Left forelimb (tissue), 1 donor: ENCODE data around the gene BTBD2.
"Not testable (repeated sequence)": the region's sequence is repeated elsewhere in the genome, so short reads cannot be mapped to it uniquely, and the experiment has no call there.

ENCODE experiments used
- DNase-seq: peaks from one replicate; pipeline ENCODE4 v3.0.0-alpha.2; 2018; ENCODE audit warnings: low spot score

BTBD2 gene

DNA sequence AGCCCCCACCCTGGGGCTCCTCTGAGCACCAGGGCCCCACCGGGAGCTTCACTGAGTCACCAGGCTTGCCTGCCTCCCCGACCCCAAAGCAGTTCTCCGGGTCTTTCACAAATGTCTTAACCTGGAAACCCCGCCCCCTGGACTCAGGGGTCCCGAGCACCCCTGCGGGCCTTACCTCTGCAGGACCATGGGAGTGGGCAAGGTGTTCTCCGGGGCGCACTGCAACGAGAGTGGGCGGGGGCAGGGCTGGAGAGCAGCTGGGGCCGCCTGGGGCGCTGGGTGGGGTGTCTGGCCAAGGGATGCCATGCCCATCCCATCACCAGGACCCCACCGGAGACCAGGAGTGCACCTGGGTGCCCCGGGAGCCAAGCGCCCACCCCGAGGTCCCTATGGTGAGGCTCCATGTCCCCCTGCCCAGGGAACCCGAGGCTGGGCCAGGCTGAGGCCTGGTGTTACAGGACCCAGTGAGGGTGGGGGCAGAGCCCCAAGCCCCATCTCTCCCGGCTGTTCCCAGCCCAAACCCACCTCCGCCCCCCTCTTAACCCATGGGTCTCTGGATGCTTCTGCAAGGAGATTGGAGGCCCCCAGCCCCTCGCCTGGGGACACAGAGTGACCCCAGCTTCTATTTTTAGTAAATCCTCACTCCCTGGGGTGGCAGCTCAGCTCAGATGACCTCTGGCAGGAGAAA lies 24.6 kb upstream of the BTBD2 start:
- no peak for DNase-seq

DNA sequence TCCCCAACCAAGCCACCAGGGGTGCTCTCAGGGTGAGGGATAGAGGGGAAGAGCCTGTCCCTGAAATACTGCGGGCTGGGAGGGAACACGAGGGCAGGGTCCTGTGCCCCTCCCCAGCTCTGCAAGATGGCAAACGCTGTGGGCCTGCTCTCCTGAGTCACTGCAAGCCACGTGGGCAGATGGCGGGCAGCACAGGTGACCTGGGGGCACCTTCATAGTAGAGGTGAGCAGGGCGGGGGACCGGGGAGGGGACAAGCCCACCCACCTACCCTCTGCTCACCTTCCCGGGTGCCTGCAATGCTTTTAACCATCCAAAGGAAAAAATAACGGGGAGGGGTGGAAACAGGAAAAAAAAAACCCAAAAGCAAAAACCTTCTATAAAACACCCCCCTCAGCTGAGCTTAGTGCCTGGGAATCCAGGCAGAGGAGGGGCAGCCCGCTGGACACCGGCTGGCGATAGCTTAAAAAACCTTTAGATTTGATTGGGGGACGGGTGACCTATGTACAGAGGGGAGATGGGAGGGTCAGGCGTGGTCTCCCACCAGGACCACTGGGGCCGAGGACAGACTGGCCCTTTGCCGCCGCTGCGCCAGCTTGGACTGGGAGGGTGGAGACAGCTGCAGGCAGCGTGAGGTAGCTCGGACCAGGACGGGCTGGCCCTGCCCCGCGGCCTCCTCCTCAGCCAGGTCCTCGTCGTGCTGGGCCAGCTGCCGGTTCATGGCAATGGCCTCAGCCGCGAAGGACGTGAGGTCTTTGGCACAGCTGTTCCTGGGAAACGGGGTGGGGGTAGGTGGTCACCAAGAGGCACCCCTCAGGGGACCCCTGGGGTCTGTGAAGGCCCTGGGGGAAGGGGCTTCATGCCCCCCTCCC lies 23.8 kb upstream of the BTBD2 start:
- peak; percentile 52 for DNase-seq

DNA sequence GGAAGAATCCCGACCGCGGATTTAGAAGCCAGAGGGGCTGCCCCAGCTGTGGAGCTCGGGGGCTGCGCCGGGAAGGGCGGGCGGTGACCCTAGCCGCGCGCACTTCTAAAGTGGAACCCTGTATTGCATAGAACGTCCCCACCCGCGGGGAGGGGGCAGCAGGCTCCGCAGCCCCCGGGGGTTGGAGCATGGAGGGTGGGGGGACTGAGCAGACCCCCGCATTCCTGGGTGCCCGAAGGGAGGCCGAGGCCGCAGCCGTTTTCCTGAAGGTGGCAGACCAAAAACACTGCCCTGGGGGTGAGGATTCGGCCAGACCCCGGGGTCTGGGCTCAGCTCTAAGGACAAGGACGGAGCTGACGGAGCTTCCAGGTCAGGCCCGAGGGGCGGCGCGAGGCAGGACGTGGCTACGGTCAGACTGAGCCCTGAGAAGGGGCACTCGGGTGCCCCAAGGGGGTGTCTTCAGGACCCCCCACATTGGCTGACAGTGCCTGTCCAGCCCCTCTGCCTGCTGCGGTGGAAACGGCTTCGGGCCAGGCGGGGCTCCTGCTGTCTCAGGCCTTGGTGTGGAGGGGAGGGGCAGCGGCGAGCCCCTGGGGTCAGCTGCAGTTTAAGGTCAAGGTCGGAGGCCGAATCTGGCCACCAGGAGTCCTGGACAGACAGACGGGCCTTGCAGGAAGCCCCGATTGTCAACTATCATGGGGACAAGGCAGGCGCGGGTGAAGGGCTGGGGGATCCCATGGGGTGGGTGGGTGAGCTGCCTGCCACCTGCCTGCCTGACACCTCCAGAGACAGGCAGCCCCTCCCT lies 23.0 kb upstream of the BTBD2 start:
- peak; percentile 46 for DNase-seq

DNA sequence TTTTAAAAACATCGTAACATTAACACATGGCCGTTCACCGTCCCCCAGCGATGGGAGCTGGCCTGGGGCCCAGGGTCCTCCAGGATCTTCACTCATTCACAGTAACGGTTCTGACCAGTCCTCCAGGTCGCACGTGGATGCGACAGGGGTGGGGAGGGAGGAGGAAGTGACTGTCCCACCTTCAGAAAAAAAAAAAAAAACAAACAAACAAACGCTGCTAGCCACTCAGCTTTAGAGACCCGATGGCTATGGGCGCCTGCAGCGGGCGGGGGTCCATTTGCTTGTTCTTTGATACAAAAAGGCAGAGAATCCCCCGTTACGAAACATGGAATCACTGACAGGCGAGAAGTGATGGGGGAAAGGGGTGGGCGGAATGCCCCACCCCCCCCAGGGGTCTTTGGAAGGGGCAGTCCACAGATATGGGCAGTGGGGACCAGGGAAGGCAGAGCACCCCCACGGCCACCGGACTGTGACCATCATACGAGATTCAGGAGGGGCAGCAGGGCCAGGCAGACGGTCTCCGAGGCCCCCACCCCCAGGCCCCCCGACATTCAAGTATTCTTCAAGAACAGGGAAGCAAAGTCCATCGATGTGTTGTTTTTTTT lies 22.2 kb upstream of the BTBD2 start:
- DNase-seq, result peak; percentile 56

DNA sequence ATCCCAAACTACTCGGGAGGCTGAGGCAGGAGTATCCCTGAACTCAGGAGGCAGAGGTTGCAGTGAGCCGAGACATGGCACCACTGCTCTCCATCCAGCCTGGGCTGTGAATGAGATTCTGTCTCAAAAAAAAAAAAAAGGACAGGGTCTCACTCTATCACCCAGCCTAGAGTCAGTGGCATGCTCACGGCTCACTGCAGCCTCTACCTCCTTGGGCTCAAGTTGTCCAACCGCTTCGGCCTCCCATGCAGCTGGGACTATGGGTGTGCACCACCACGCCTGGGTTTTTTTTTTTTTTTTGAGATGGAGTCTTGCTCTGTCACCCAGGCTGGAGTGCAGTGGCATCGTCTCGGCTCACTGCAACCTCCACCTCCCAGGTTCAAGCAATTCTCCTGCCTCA lies 20.9 kb upstream of the BTBD2 start:
- no peak for DNase-seq

DNA sequence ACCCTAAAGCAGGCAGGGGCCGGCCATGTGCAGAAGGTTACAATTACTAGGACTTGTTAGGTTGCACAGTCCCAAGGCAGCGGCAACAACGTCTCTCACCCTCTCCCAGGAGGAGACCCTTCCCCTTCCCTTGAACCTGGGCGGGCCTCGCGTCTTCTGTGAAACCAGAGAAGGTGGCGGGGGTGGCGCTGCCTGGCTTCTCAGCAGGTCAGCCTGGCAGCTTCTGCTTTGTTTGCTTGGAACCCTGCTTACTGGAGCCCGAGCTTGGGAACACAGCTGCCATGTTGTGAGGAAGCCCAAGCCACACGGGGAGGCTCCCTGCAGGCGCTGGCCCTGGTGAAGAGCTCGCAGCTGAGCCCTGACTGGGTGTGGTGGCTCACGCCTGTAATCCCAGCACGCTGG lies 20.1 kb upstream of the BTBD2 start:
- peak; percentile 44 for DNase-seq

DNA sequence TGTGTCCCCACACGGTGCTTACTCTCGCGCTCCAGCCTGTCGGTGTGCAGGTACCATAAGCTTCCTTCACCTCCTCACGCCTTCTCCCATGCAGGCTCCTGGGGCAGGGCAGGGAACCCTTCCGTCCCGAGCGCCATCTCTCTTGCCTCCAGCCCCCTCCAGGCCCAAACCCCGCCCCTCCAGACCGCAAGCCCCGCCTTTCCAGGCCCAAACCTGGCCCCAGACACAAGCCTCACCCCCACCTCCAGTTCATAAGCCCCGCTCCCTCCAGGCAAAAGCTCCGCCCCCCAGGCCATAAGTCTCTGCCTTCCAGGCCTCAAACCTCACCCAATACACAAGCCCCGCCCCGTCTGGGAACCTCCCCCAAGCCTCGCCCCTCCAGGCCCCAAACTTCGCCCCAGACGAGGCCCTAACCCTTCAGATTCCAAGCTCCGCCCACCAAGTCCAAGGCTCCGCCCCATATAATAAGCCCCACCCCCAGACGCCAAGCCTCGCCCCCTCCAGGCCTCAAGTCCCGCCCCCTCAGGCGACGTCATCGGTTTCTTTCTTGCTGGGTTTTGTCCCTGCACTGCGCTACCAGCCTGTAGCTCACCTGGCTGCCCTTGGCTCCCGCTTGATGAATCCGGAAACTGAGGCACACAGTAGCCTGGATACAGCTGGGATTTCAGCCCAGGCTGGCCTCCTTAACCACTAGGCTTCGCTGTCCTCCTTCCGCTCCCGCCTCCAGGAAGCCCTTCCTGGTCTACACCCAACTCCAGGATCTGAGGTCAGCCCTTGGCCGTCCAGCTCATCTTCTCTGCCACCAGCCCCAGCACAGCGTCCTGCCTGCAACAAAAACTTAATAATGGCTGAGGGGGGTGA lies 19.4 kb upstream of the BTBD2 start:
- peak; percentile 47 for DNase-seq

DNA sequence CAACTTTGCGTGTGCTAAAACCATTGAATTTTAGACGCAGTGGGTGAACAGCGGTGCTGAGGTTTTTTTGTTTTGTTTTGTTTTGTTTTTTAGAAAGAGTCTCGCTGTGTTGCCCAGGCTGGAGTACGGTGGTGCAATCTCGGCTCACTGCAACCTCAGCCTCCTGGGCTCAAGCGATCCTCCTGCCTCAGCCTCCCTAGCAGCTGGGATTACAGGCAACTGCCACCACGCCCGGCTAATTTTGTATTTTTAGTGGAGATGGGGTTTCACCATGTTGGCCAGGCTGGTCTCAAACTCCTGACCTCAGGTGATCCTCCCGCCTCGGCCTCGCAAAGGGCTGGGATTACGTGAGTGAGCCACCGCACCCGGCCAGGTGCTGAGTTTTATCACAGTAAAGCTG lies 18.7 kb upstream of the BTBD2 start:
- DNase-seq, result not testable (repeated sequence)

DNA sequence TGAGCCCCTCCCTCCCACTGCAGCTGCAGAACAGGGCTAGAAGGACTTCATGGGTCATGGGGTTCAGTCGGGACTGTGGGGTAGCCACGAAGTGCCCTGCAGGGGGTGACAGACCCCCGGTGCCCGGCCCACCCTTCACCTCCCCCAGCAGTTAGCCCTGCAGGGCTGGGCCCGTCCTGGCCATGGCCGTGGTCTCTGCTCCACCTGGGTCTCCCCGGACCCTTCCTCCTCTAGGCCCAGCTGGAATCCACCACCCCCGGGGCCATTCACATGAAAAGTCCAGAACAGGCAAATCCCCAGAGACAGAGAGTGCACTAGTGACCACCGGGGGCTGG lies 18.3 kb upstream of the BTBD2 start:
- DNase-seq, result no peak

DNA sequence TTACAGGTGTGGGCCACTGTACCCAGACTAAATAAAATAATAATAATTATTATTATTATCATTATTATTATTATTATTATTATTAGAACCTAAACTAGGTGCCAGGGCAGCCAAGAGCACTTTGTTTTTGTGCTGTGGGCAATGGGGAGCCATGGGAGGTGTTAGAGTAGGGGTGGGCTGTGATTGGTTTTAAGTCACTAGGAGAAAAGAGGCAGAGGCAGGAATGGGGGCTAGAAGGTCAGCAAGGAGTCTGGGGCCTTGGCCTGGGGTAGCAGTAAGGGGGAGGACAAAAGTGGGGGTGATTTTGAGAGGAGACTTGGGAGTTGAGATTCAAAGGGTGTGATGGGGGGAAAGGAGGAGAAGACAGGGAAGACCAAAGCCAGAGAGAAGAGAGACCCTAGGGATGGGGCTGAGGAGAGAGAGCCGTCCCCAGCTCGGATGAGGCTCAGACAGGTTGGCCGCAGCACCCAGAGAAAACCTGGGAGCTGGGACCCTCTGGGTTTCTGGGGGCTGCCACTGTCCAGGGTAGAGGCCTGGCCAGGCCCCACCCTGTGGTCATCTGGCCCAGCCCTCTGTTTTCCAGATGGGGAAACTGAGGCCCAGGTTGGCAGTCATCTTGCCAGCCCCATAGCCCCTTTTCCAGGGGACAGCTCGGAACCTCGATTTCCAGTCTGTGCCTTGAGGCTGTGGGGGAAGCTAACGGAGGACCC lies 17.8 kb upstream of the BTBD2 start:
- DNase-seq, result no peak

DNA sequence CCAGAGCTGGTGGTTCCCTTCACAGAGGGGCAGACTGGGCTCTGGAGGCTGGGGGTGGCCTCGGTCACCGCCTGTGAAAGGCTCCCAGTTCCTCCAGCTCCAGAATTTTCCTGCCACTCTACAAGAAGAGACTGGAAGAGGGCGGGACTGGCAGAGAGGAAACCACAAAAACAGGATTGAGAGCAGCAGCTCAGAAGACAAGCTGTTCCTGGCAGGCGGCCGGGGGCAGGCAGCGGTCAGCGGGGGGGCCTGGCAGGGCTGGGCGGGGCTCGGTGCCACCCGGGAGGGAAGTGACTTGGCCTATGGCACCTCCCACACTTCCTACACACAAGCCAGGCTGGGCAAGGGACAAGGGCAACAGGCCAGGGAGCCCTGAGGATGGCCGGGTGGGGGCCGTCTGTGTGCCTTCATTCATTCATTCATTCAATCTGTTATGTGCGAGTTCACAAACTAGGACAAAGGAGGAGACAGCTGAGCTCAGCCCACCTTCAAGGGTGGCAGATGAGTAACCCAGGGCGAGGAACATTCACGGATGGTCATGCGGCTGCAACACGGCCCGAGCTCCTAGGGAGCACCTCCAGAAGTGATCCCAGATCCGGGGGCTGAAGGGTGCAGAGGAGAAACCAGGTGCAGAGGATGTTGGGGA lies 16.9 kb upstream of the BTBD2 start:
- DNase-seq, result peak; percentile 95

DNA sequence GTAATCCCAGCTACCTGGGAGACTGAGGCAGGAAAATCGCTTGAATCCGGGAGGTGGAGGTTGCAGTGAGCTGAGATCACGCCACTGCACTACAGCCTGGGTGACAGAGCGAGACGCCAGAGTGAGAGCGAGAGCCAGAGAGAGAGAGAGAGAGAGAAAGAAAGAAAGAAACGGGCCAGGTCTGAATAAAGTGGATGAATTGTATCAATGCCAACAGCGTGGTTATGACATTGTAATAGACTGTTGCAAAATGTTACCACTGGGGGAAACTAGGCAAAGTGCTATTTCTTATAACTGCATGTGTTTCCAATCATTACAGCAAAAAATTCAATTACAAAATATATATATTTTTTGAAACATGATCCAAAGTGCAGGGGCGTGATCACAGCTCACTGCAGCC lies 11.8 kb upstream of the BTBD2 start:
- no peak for DNase-seq

DNA sequence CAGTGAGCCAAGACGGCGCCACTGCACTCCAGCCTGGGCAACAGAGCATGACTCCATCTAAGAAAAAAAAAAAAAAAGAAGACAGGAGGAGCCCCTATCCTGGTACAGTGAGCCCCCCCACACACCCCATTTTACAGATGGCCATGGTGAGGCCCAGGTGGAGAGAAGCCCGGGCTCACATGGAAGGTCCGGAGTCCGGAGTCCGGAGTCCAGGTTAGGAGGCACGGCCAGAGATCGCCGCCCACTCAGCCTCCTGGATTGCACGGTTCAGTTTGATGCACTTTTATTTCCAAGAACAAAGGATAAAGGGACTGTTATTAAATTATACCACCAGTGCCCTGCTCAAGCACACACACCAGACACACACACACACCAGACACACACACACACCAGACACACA lies 11.3 kb upstream of the BTBD2 start:
- no peak for DNase-seq

DNA sequence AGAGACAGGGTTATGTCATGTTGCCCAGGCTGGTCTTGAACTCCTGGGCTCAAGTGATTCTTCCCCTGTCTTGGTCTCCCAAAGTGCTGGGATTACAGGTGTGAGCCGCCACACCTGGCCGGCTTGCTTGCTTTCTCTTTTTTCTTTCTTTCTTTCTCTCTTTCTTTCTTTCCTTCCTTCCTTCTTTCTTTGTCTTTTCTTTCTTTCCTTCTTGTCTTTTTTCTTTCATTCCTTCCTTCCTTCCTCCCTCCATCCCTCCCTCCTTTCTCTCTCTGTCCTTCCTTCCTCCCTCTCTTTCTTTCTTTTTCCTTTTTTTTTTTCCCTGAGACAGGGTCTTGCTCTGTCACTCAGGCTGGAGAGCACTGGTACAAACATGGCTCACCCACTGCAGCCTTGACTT lies 6.8 kb upstream of the BTBD2 start:
- no peak for DNase-seq

DNA sequence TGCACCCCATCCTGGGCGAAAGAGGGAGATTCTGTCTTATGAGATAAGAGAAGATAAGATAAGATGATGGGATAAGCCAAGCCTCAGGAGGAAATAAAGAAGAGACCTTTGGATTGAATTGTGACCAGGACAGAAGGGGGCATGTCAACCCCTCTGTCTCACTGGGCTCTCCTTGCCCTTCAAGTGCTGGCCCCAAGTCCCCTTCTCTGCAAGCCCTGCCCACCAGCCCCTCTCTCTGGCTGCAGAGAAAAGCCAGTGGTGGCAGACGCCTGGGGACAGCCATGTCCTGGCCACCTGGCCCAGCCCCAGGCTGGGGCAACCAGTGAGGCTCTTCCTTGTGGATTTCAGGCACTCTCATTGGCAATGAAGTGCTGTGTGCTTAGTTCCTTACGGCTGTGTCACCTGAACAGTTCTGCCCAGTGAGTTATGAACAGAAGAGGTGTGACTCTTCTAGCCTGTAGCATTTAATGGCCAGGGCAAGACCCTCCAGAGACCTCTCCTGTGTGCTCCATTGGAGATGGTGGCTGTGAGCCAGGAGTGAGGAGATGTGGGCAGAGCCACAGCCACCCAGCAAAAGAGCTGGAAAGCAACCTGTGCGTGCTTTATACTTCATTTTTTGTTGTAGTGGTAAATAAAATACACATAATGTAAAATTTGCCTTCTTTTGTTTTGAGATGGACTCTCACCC lies 6.1 kb upstream of the BTBD2 start:
- DNase-seq, result no peak

DNA sequence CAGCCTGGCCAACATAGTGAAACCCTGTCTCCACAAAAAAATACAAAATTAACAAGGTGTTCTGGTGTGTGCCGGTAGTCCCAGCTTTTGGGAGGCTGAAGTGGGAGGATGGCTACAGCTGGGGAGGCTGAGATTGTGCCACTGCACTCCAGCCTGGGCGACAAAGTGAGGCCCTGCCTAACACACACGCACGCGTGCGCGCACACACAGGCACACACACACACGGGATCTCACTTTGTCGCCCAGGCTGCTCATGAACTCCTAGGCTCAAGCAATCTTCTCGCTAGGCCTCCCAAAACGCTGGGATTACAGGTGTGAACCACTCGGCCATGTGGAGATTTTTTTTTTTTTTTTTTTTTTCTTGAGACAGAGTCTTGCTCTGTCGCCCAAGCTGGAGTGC lies 3.2 kb upstream of the BTBD2 start:
- DNase-seq, result no peak

DNA sequence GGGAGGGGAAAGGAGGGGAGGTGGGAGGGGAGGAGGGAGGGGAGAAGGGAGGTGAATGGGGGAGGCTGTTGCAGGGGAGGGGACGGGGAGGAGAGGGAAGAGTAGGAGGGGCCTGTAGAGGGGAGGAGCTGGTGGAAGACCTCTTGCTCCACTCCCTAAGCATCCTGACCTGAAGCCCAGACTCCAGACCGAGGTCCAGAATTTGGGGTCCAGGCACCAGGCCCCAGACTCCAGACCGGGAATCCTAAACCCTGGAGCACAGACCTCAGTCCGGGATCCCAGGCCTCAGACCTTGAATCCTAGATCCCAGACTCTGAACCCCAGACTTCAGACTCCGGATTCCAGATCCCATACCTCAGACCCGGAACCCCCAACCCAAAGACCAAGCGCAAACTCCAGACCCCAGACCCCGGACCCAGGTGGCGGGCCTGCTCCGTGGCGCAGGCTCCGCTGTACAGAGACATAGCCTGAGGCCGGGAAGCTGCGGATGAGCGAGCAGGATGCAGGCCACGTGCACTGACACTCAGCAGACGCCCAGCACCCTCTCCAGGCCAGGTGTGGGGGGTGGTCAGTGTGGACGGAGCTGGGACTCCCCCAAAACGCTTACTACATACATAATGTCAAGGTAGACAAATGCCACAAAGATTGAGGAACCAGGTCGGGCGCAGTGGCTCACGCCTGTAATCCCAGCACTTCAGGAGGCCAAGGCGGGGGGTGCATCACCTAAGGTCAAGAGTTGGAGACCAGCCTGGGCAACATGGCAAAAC lies 710 bp upstream of the BTBD2 start:
- DNase-seq, result no peak

DNA sequence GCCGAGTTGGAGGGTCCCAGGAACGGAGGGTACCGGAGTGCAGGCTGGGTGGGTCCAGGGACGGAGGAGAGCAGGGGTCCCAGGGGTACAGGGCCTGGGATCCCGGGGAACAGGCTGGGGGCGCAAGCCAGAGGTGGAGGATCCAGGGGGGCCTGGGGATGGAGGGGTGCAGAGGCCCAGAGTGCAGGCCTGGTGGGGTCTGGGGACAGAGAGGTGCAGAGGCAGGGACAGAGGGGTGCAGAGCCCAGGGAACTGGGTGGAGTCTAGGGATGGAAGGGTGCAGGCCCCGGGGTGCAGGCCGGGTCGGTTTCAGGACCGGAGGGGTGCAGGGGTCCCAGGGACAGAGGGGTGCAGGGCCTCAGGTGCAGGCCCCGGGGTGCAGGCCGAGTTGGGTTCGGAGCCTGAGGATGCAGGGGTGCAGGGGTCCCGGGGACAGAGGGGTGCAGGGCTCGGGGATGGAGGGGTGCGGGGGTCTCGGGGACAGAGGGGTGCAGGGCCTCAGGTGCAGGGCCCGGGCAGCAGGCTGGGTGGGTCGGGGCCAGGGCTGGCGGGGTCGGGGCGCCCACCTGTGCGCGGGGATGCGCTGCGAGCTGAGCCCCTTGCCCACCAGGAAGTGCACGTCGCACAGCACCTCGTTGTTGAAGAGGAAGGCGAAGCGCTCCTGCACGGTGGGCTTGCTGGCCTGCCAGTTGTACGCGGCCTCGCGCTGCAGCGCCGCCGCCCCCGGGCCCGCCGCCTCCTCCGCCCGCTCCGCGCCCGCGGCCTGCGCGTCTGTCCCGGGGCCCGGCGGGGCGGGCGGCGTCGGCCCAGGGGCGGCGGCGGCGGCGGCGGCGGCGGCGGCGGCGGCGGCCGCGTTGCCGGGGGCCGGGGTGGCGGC lies 545 bp downstream of the BTBD2 start:
- DNase-seq, result no peak
